Right kidney (tissue), 1 donor: Measurements from ENCODE around the gene JAK3.

Experiments
- DNase-seq: peaks from one replicate; pipeline ENCODE4 v3.0.0-alpha.2; 2016

JAK3 gene

GRCh38 chr19:17866312-17866963 lies 18.7 kb upstream of the JAK3 start:
- DNase-seq: no peak

GRCh38 chr19:17865364-17866311 lies 17.9 kb upstream of the JAK3 start:
- no peak for DNase-seq

- no peak for DNase-seq
Measured at GRCh38 chr19:17863520-17864182, 15.9 kb upstream of the JAK3 start.

GRCh38 chr19:17862711-17863519 lies 15.1 kb upstream of the JAK3 start:
- no peak for DNase-seq

- no peak for DNase-seq
Measured at GRCh38 chr19:17861542-17862402, 14.0 kb upstream of the JAK3 start.

GRCh38 chr19:17860993-17861360 lies 13.2 kb upstream of the JAK3 start:
- DNase-seq: no peak

GRCh38 chr19:17860331-17860992 lies 12.7 kb upstream of the JAK3 start:
- no peak for DNase-seq

- peak; percentile 96 for DNase-seq
Measured at GRCh38 chr19:17859533-17860330, 11.9 kb upstream of the JAK3 start, which contains the start of gene RPL18A. Gene RPL18A, plus strand, starts transcription at chr19:17859910. Its CDS starts 47 bp downstream, at chr19:17859957.

- peak; percentile 52 for DNase-seq
Measured at GRCh38 chr19:17855280-17856152, 7.7 kb upstream of the JAK3 start.

- DNase-seq: no peak
Measured at GRCh38 chr19:17854061-17854460, 6.3 kb upstream of the JAK3 start.

- no peak for DNase-seq
Measured at GRCh38 chr19:17848595-17849292, 962 bp upstream of the JAK3 start.

- no peak for DNase-seq
Measured at GRCh38 chr19:17846146-17846545, 1.6 kb downstream of the JAK3 start.

GRCh38 chr19:17843908-17844490 lies 3.8 kb downstream of the JAK3 start:
- no peak for DNase-seq

GRCh38 chr19:17843292-17843827 lies 4.4 kb downstream of the JAK3 start:
- no peak for DNase-seq

GRCh38 chr19:17842663-17843291 lies 5.0 kb downstream of the JAK3 start:
- DNase-seq: no peak

- peak; percentile 77 for DNase-seq
Measured at GRCh38 chr19:17841810-17842662, 5.7 kb downstream of the JAK3 start.
